Measurements from ENCODE around the gene PTPRG. TPM values are rescaled to one million over a fixed set of nuclear protein-coding genes. Genes with fewer than 3 reads are reported as not detected.

PTPRG gene
- total RNA-seq, 4 donors from 2014 or later = 8.4 to 37.3 (median 14.9) TPM

GRCh38 chr3:61571516-61572336 is 10.4 kb downstream of the PTPRG start:
- TF ChIP-seq, protein P1, sequence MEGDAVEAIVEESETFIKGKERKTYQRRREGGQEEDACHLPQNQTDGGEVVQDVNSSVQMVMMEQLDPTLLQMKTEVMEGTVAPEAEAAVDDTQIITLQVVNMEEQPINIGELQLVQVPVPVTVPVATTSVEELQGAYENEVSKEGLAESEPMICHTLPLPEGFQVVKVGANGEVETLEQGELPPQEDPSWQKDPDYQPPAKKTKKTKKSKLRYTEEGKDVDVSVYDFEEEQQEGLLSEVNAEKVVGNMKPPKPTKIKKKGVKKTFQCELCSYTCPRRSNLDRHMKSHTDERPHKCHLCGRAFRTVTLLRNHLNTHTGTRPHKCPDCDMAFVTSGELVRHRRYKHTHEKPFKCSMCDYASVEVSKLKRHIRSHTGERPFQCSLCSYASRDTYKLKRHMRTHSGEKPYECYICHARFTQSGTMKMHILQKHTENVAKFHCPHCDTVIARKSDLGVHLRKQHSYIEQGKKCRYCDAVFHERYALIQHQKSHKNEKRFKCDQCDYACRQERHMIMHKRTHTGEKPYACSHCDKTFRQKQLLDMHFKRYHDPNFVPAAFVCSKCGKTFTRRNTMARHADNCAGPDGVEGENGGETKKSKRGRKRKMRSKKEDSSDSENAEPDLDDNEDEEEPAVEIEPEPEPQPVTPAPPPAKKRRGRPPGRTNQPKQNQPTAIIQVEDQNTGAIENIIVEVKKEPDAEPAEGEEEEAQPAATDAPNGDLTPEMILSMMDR (IDR thresholded peaks at IDR 0.05) = no peak
- TF ChIP-seq POLR2A (IDR thresholded peaks at IDR 0.05) = no peak
- no peak for DNase-seq (ENCODE audit: low spot score in 2 of 2)
- H3K4me3 ChIP-seq (ENCODE audit: low read depth, poor library complexity, severe bottlenecking) = no peak overlapping the region
- 76 to 77% methylated on average over 5 of the region's 5 CpGs for WGBS, 2 donors
- intact Hi-C loops (cut with DNase I; ENCODE audit: low total_unique reads) = no loop called here

- no peak for TF ChIP-seq POLR2A (IDR thresholded peaks at IDR 0.05)
- TF ChIP-seq, protein P1 (IDR thresholded peaks at IDR 0.05) = no peak
- intact Hi-C loops (cut with DNase I; ENCODE audit: low total_unique reads) = no loop called here
- no peak for DNase-seq (ENCODE audit: low spot score in 2 of 2)
- WGBS, 2 donors = 89% methylated on average over 5 of the region's 5 CpGs
- no peak overlapping the region for H3K4me3 ChIP-seq (ENCODE audit: low read depth, poor library complexity, severe bottlenecking)
Observed at GRCh38 chr3:61572879-61573278, 11.5 kb downstream of the PTPRG start.

- intact Hi-C loops (cut with DNase I; ENCODE audit: low total_unique reads) = no loop called here
- no peak overlapping the region for H3K4me3 ChIP-seq (ENCODE audit: low read depth, poor library complexity, severe bottlenecking)
- WGBS, 2 donors = 62 to 65% methylated on average over 3 of the region's 3 CpGs
- TF ChIP-seq POLR2A (IDR thresholded peaks at IDR 0.05) = no peak
- no peak for DNase-seq (ENCODE audit: low spot score in 2 of 2)
Observed at GRCh38 chr3:61573441-61573840, 12.1 kb downstream of the PTPRG start.

- intact Hi-C loops (cut with DNase I; ENCODE audit: low total_unique reads) = no loop called here
- H3K4me3 ChIP-seq (ENCODE audit: low read depth, poor library complexity, severe bottlenecking) = no peak overlapping the region
- no peak for DNase-seq (ENCODE audit: low spot score in 2 of 2)
- TF ChIP-seq, protein P1 (IDR thresholded peaks at IDR 0.05) = no peak
- TF ChIP-seq POLR2A (IDR thresholded peaks at IDR 0.05) = no peak
- 71 to 81% methylated on average over 11 of the region's 11 CpGs for WGBS, 2 donors
Observed at GRCh38 chr3:61574854-61575253, 13.5 kb downstream of the PTPRG start.

DNA sequence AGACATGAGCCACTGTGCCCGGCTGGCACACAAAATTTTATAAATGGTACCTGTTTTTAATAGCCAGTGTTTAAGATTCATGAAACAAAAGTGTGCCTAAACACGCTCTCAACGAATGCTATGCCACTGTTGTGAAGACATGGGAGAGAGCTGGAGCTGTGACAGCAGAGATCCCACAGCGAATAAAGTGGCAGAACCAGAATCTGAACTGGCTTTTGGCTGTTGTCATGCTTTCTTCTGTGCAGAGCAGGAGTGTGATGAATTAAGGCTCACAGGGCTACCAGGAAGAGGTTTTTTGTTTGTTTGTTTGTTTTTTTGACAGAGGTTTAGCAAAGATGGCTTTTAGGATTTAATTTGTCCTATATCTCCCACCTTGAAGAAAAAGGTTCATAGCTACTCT is 14.5 kb downstream of the PTPRG start:
- no peak overlapping the region for H3K4me3 ChIP-seq (ENCODE audit: low read depth, poor library complexity, severe bottlenecking)
- WGBS, 2 donors = 49 to 66% methylated on average over 4 of the region's 4 CpGs
- intact Hi-C loops (cut with DNase I; ENCODE audit: low total_unique reads) = no loop called here
- no peak for DNase-seq (ENCODE audit: low spot score in 2 of 2)
- TF ChIP-seq, protein P1 (IDR thresholded peaks at IDR 0.05) = no peak
- TF ChIP-seq POLR2A (IDR thresholded peaks at IDR 0.05) = no peak

DNA sequence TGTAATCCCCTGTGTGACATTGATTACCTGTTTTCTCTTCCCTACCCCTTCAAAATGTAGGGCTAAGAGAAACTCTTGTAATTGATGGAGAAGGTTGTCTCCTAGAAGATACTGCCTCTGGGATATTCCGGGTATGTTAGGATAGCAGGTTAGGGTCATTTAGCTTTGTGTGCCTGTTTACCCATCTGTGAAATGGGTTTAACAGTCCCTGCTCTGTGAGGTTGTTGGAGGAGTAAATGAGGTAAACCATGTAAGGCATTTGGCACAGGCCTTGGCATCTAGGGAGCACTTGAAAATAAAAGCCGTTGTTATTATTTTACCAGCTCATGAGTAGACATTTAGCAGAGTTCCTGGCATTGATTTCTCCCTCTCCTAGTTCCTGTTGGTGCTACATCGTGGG is 16.4 kb downstream of the PTPRG start:
- no peak for DNase-seq (ENCODE audit: low spot score in 2 of 2)
- no peak overlapping the region for H3K4me3 ChIP-seq (ENCODE audit: low read depth, poor library complexity, severe bottlenecking)
- intact Hi-C loops (cut with DNase I; ENCODE audit: low total_unique reads) = no loop called here
- WGBS, 2 donors = 83 to 87% methylated on average over 3 of the region's 3 CpGs
- TF ChIP-seq, protein P1 (IDR thresholded peaks at IDR 0.05) = no peak
- no peak for TF ChIP-seq POLR2A (IDR thresholded peaks at IDR 0.05)
